HG03558 (cell line): Measurements from ENCODE around the gene SLC12A4.
"Not testable (repeated sequence)": the region's sequence is repeated elsewhere in the genome, so short reads cannot be mapped to it uniquely, and the experiment has no call there.

Source experiments
- ATAC-seq: cut with Tn5 transposase; IDR thresholded peaks from one replicate; pipeline ENCODE4 v1.9.1; 2021; ENCODE audit warnings: moderate number of reproducible peaks; ENCODE audit not compliant: unreplicated experiment; ENCODE audit errors: extremely low read depth

The SLC12A4 gene

DNA sequence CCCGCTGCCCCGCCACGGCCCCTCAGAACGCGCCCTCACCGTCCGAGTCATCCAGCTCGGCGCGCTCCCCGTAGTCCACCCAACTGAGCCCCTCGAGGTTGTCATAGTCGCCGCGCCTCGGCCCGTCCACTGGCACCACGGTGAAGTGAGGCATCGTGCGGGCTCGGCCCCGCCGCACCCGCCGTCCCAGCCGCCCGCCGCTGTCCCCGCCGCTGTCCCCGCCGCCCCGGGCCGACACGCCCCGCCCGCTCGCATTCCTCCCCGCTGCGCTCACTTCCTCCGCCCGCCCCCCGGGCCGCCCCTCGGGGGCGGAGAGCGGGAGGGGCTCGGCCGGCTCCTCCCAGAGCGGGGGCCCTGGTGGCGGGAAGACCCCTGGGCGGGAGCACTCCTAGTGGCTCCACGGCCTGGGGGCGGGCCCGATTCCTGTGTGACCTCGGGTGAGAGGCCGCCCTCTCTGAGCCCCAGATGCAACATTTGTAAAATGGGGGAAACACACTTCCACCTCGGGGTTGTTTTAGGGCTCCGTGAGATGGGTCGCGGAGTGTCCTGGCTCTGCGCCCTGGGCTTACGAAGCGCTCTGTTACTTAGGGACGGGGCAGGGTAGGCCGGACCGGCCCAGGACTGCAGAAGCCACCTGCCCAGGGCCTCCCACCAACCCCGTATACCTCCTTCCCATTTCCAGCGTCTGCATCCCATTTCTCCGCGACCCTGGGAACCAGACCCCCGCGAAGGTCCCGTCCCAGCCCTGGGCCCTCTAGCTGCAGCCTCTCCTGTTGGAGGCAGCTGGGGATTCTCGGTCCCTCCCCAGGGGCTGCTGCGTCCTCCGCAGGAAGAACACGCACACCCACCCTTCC, at the start of gene SLC12A4:
Gene SLC12A4, minus strand, starts transcription at position 238 of the 854 bp plus-strand sequence. Its CDS starts 84 bp downstream, at position 154.
- ATAC-seq, result peak; percentile 44

DNA sequence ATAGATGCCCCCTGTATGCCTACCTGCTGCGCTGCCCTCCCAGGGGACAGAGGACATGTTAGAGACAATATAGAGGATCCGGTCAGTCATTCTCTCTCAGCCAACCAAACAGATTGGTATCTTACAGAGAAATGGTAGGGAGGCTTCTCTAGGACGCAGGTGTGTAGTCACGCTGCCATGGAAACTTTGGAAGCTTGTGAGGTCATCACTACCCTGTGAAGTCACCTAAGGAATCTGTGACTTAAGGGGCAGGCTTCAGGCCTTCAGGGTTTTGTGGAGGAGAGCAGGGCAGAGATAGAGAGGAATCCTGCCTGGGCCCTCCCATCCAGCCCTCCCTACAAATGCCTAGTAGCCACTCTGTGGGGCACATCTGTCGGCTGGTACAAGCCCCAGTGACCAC, 47.2 kb upstream of the SLC12A4 start, which contains the start of gene DPEP2NB:
Gene DPEP2NB, minus strand, starts transcription at position 231 of the 400 bp plus-strand sequence. Its CDS starts 141 bp downstream, at position 90.
- ATAC-seq, result no peak

DNA sequence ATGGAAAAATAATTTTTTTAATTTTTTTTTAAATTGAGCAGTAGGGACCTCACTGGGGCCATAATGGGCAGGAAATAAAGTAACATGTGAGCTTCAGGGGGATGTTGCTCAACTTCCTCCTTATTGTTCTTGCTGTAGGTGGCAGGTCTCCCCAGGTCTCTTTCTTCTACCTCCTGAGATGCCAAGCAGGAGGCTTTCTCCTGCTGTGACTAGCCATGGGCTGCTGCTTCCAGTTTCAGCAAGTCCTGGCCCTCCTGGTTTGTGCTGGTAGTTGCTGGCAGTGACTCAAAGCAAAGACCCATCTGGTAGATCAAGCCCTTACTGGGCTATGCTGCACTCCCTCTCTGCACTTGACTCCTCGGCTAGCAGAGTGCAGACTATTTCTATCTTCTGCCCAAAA, 45.0 kb upstream of the SLC12A4 start:
- ATAC-seq, result no peak

DNA sequence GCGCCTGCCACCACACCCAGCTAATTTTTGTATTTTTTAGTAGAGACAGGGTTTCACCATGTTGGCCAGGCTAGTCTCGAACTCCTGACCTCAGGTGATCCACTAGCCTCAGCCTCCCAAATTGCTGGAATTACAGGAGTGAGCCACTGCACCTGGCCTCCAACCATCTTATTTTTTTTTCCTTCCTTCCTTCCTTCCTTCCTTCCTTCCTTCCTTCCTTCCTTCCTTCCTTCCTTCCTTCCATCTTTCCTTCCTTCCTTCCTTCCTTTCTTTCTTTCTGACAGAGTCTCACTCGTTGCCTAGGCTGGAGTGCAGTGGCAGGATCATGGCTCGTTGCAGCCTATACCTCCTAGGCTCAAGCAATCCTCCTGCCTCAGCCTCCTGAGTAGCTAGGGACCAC, 41.4 kb upstream of the SLC12A4 start:
- ATAC-seq, result not testable (repeated sequence)

DNA sequence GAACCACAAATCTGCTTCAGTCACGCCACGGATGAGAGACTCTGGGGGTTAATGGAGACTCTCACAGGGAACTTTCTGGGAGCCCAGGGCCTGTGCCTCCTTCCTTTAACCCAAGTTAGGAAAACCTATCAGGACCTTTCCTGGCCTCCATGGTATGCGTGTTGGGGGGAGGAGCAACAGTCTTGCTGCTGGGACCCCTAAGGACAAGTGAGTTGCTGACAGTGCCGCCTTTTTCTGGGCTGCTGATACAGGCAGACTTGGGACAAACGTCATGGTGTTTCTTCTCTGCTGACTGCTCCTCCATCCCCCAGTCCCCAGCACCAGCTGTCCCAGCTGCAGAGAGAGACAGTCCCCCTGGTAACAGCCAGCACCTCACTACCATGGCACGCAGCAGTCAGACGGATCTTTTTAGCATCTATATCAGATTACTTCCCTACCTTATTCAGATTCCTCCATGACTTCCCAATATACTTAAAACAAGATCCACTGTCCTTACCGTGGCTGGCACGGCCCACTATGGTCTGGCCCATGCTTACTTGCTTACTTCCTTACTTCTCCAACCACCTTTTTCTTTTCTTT, 40.8 kb upstream of the SLC12A4 start:
- ATAC-seq, result no peak

DNA sequence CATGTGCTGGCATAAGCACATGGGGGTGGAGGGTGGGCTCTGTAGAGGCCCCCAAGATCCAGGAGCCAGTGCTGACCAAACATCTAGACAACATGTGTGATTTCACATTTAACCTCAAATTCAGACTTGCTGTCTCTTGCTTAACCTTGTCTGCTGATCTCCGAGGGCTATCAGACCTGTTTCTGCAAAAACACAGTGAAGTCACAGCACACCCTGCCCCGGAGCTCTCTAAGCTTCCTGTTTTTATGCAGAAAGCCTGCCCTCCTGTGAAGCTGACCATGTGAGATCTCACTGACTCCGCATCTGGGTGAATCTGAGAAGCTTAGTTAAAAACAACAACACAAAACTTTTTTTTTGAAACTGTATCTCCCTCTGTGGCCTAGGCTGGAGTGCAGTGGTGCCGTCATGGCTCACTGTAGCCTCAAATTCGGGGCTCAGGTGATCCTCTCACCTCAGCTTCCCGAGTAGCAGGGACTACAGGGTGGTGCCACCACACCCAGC, 37.4 kb upstream of the SLC12A4 start:
- no peak for ATAC-seq

DNA sequence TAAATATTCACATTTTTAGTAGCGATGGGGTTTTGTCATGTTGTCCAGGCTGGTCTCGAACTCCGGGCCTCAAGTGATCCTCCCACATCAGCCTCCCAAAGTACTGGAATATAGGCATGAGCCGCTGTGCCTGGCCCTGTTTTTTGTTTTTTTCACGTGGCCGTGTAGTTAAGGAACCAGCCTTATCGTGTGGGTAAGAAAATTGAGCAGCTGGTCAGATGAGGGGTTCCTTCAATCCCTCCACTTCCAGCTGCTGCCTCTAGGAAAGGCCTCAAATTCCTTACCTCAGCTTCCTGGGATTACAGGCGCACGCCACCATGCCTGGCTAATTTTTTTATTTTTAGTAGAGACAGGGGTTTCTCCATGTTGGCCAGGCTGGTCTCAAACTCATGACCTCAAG, 36.8 kb upstream of the SLC12A4 start:
- no peak for ATAC-seq

DNA sequence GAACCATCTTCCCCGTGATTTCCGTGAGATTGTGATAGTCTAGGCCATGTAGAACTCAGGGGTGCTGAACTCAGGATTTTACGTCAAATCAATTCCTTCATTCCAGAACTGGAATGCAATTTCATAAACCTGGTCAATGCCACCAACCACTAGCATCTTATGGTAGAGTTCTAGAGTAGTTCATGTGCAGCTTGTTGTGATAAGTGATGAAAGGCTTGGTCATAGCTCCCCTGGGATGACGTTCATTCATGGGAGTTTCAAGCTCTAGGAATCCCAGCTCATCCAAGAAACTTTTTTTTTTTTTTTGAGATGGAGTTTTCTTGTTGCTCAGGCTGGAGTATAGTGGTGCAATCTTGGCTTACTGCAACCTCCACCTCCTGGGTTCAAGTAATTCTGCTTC, 34.6 kb upstream of the SLC12A4 start:
- ATAC-seq, result no peak

DNA sequence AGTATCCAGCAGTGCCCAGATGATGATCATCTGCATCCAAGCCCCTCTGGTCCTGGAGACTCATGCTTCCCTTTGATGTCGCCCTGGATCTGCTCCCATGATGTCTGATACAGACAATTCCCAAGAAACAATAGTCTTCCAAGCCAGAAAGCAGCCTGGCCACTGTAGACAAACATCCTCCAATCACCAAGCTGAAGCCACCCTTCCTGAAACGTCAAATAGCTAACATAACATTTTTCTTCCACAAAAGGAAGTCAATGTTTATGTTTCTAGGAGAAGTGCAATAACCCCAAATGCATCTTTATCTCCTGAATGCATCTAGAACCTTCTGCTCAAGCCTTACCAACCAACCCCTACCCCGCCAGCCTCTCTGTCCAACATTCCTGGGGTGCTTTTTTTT, 32.0 kb upstream of the SLC12A4 start:
- no peak for ATAC-seq

DNA sequence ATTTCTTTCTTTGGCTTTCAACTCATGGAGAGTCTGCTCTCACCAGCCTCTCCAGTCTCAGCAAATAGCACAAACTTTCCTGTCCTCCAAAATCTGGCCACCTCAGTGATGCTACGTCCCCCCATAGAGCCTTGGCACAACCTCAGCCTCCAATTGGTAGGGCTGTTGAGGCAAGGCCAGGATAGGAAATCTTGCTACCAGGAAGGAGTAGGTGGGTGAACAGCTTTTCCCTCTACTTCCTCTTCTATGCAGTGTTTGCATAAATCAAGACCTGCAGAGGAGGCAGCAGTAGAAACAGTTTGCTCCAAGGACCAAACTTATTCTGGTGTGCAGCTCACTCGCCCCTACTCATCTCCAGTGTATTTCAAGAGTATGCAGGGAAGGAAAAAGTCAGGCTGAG, 31.5 kb upstream of the SLC12A4 start:
- no peak for ATAC-seq

DNA sequence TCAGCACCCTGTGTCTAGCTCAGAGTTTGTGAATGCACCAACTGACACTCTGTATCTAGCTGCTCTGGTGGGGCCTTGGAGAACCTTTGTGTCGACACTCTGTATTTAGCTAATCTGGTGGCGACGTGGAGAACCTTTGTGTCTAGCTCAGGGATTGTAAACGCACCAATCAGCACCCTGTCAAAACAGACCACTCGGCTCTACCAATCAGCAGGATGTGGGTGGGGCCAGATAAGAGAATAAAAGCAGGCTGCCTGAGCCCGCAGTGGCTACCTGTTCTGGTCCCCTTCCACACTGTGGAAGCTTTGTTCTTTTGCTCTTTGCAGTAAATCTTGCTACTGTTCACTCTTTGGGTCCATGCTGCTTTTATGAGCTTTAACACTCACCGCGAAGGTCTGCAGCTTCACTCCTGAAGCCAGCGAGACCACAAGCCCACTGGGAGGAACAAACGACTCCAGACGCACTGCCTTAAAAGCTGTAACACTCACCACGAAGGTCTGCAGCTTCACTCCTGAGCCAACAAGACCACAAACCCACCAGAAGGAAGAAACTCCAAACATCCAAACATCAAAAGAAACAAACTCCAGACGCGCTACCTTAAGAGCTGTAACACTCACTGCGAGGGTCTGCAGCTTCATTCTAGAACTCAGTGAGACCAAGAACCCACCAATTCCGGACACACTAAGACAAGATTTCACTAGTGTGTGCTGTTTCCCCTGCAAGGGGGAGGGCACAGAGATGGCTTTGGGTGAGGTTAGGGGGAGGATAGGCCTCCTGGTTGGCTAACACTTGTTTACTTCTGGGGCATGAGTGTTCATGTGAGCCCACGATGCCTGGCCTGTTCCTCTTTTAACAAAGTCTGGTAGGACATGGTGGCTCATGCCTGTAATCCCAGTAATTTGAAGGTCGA, 30.6 kb upstream of the SLC12A4 start, which contains the start of gene DPEP2:
Gene DPEP2, minus strand, starts transcription at position 706 of the 910 bp plus-strand sequence. CDS start 6,272 bp downstream, outside the sequence.
- not testable (repeated sequence) for ATAC-seq

DNA sequence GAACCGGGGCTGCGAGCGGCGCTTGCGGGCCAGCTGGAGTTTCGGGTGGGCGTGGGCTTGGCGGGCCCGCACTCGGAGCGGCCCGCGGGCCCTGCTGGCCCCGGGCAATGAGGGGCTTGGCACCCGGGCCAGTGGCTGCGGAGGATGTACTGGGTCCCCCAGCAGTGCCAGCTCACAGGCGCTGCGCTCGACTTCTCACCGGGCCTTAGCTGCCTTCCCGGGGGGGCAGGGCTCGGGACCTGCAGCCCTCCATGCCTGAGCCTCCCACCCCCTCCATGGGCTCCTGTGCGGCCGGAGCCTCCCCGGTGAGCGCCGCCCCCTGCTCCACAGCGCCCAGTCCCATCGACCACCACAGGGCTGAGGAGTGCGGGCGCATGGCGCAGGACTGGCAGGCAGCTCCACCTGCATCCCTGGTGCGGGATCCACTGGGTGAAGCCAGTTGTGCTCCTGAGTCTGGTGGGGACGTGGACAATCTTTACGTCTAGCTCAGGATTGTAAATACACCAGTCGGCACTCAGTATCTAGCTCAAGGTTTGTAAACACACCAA, 29.9 kb upstream of the SLC12A4 start:
- ATAC-seq, result not testable (repeated sequence)

DNA sequence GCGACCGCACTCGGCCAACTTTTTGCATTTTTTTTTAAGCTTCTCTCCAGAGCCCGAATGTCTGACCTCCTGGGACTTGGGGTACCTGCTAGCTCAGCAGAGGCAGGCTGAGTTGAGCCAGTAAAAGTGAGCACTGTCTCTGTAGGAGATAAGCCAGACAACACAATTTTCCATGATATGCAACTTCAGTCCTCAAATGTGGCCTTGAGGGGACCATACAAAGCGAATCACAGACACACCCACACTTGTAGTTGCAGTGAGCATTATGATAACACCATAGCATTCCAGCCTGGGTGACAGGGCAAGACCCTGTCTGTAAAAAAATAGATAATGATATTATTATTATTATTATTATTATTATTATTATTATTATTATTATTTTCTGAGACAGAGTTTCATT, 28.2 kb upstream of the SLC12A4 start:
- no peak for ATAC-seq

DNA sequence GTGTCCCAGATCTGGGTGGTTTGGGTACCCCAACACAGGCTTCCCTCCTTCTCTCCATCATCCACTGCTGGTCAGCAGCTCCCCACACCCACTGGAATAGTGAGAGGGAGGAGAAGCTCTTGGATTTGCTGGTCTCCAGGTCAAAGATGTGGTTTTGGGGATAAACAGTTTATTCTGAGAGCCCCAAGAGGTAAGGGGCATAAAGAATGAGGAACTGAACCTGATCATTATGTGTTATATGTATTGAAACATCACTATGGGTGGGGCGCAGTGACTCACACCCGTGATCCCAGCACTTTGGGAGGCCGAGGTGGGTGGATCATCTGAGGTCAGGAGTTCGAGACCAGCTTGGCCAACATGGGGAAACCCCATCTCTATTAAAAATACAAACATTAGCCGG, 27.0 kb upstream of the SLC12A4 start:
- no peak for ATAC-seq

DNA sequence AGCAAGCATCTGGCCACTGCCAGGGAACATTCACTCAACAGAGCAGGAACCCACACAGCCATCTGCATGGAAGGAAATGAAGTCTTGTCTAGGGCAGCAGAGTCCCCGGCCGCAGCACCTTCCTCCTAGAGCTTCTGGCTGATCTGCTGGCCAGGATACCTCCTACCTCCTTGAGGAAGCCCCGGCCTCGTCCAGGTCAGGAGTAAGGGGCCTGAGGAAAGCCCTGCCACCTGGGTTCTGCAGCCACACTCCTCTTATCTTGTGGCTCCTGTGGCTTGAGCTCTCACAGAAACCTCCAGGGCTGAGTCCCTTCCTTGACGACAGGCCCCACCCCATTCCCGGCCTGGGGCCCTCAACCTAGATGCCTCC, 25.6 kb upstream of the SLC12A4 start:
- not testable (repeated sequence) for ATAC-seq

DNA sequence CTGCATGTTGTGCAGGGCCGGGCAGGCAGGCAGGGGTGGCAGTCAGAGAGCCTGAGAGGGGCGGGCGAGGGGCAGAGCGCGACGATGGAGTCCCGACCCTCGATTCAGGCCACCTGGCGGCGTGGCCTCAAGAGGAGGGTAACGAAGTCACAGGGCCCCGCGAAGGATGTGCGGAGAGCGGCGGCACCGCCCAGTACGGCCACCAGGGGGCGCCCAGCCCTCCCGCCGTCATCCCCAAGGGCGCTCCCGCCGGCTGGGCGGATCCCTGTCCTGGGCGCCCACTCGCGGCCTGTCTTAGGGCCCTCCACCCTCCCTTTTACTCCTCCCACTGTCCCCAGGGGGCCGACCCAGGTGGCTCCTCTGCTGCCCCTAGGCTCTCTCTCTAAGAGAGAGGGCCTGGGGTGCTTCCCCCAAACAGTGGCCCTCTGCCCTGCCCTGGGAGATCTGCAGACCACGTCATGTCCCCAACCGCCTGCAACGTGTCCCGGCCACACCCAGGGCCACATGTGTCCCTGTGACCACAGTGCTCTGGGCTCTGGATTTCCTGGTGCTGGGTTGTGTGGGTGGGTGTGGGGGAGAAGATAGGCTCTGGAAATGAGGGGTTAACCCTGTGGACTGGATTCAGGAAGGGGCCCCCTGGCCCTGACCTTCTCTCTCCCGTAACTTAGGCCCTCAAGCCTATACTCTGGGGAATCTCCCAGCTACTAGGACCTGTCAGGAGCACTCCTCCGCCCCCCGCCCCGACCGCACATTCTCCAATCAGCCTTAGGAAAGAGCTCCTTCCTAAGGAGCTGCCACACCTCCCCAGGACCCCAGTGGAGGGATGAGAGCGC, 25.0 kb upstream of the SLC12A4 start:
- ATAC-seq, result no peak

DNA sequence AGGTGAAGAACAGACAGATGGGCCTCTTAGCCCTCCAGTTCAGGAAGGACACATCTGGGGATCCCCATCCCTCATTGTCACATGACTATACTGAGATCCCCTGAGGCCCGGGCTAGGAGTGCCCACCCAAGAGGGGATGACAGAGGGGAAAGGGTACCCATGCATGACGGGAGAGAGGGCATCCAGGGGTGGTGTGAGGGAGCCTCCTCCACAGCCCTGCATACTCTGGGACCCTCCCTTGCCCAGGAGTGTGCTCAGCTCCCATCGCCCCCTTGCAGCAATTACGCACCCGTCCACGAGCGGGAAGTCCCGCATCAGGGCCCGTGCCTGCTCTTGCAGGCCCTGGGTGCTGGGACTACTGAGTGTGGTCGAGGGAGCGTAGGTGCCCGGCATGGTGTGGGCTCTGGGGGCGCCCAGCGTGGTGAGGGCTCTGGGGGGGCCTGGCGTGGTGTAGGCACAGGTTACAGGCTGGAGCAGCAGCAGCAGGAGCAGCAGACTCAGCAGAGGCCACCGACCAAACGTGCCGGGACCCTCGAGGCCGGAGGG, 24.3 kb upstream of the SLC12A4 start:
- ATAC-seq, result no peak

DNA sequence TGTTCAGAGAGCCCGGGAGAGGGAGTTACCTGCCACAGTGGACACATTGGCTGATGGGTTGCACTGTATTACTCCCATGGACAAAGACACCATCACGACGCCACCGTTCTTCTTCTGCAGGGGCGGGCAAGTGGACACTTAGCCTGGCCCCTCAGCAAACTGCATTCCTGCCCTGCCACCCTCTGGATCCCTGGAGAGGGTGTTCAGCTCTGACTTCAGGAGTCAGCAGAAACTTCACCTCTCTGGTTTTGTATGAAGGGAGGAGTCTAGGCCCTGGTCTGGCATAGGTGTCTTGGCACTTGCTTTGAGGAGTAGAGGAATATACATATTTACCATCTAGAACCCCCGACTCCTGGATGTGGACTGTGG, 21.6 kb upstream of the SLC12A4 start:
- no peak for ATAC-seq
